Skeletal muscle satellite cell (primary cell): ENCODE results near the gene LTB.
A peak's percentile ranks its signal among the peaks of the same experiment; 100 is the strongest.

Experiments used
- H3K27me3 ChIP-seq: 2 replicates; pipeline ENCODE4 v1.7.0; 2013; ENCODE audit warnings: low read length; ENCODE audit not compliant: control insufficient read depth, insufficient read depth
- H3K36me3 ChIP-seq: 2 replicates; pipeline ENCODE4 v1.7.0; 2013; ENCODE audit warnings: mild to moderate bottlenecking, control low read depth, low read length; ENCODE audit not compliant: insufficient read depth
- H3K4me1 ChIP-seq: 2 replicates; pipeline ENCODE4 v1.7.0; 2013; ENCODE audit warnings: low read length; ENCODE audit not compliant: control insufficient read depth, insufficient read depth
- H3K4me2 ChIP-seq: 2 replicates; pipeline ENCODE4 v1.7.0; 2013; ENCODE audit warnings: mild to moderate bottlenecking, low read length
- H3K4me3 ChIP-seq: 2 replicates; pipeline ENCODE4 v1.7.0; 2013; ENCODE audit warnings: low read length
- H3K9ac ChIP-seq: 2 replicates; pipeline ENCODE4 v1.7.0; 2013; ENCODE audit warnings: mild to moderate bottlenecking, low read depth, low read length, moderate library complexity
- H3K9me3 ChIP-seq: replicated peaks from 2 replicates; pipeline ENCODE4 v1.7.0; 2013; ENCODE audit warnings: mild to moderate bottlenecking, control low read depth, low read length

Gene LTB

DNA sequence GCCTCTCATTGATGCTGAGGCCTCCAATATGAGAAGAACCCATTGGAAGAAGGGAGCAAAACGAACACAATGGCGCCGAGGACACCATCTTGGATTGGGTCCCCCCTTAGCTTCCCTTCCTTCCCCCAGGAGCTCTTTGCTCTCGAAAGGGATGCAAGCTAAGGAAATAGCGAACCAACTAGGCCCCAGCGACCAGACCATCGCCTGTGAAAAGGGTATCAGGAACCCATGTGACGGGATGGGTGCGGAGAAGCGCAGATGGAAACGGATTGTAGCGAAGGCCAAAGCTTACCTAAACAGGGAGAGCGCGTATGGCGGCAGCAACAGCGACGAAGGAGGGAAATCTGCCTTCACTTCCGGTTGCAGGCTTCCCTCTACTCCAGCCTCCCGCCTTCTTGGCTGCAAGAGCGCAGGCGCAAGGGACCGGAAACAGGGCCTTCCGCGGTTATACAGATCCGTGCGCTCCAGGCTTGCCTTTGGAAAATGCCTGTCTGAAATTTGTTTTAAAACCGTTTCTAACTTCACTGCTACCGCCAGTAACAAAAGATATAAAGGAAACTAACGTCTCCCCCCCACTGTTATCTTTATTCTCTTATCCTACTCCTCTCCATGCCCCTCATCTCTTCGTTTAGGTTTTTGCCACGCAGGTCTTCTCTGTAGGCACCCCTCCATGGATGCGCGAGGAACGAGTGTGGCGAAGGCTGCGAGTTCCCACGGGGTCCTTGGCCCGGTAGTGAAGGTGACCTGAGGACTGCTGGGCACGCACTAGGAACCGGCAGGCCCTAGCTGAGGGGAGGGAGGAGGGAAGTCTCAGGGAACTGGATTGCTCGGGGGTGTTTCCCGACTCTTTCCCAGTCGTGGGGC, 40.3 kb downstream of the LTB start, which contains the start of gene DDX39B:
DDX39B (minus strand) TSS at position 346 of the 864 bp plus-strand sequence. CDS start 1,471 bp downstream, outside the sequence.
- H3K9ac ChIP-seq, result peak within 1 kb of the TSS; percentile 99
- peaks cover 41% of the 10 kb centered on the region for H3K36me3 ChIP-seq
- H3K27me3 ChIP-seq, result no peaks in the 10 kb centered on the region
- H3K4me1 ChIP-seq, result peaks cover 33% of the 10 kb centered on the region
- peak within 1 kb of the TSS; percentile 92 for H3K4me2 ChIP-seq
- peak within 1 kb of the TSS; percentile 87 for H3K4me3 ChIP-seq
- H3K9me3 ChIP-seq, result no peaks in the 10 kb centered on the region

- H3K27me3 ChIP-seq, result no peaks in the 10 kb centered on the region
- H3K9ac ChIP-seq, result peak overlapping the region; percentile 99
- H3K36me3 ChIP-seq, result peaks cover 49% of the 10 kb centered on the region
- H3K4me1 ChIP-seq, result peaks cover 30% of the 10 kb centered on the region
- peak overlapping the region; percentile 92 for H3K4me2 ChIP-seq
- no peaks in the 10 kb centered on the region for H3K9me3 ChIP-seq
- peak overlapping the region; percentile 87 for H3K4me3 ChIP-seq
These were observed 41.1 kb downstream of the LTB start for GRCh38 chr6:31541059-31541657.

GRCh38 chr6:31540640-31541039, 41.6 kb downstream of the LTB start:
- H3K4me3 ChIP-seq, result peak overlapping the region; percentile 87
- peak overlapping the region; percentile 92 for H3K4me2 ChIP-seq
- H3K27me3 ChIP-seq, result no peaks in the 10 kb centered on the region
- peaks cover 54% of the 10 kb centered on the region for H3K36me3 ChIP-seq
- H3K4me1 ChIP-seq, result peaks cover 26% of the 10 kb centered on the region
- peak overlapping the region; percentile 99 for H3K9ac ChIP-seq
- no peaks in the 10 kb centered on the region for H3K9me3 ChIP-seq

- H3K27me3 ChIP-seq, result no peaks in the 10 kb centered on the region
- H3K36me3 ChIP-seq, result peaks cover 71% of the 10 kb centered on the region
- no peaks in the 10 kb centered on the region for H3K9me3 ChIP-seq
- H3K4me1 ChIP-seq, result peaks cover 26% of the 10 kb centered on the region
- H3K4me2 ChIP-seq, result peak overlapping the region; percentile 92
- peak overlapping the region; percentile 87 for H3K4me3 ChIP-seq
- H3K9ac ChIP-seq, result peak overlapping the region; percentile 99
These were observed 43.3 kb downstream of the LTB start for GRCh38 chr6:31538805-31539400.

DNA sequence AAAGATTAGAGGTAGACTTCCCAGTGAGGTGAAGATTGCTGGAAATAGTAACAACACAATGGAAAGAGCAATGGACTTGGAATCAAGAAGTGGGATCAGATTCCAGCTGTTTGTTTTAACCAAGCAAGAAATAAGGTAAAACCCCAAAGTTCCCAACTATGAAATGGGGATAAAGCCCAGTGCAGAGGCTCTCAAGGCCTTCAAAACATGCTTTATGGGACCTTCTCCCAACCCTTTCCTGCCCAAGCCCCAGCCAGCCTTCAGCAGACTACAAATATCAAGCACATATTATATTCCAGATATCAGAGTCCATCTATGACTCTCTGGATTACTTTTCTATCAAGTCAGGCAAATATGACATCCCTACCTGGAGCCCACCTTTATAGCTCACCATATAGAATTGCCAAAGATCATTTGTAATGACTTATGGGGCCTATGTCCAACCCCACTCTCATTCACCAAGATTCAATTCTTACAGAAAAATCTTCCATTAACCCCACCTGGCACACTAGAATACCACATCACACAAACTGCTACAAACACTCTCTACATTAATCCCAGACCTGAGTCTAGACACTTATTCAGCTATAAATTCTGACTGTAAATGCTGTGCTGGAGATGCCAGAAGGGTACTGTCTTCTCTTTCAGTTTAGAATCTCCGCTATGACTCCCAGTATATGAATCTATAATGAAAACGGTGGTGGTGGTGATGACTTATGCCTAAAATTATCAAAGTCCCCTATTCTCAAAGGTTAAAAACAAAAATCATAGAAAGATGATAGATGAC, 46.5 kb downstream of the LTB start:
- Histone ChIP-seq H3K9ac (no peak overlapping the region), H3K27me3 (no peaks in the 10 kb centered on the region), H3K4me2 (no peak overlapping the region), H3K9me3 (no peaks in the 10 kb centered on the region), H3K36me3 (peaks cover 96% of the 10 kb centered on the region), H3K4me3 (no peak overlapping the region), H3K4me1 (peaks cover 21% of the 10 kb centered on the region)

DNA sequence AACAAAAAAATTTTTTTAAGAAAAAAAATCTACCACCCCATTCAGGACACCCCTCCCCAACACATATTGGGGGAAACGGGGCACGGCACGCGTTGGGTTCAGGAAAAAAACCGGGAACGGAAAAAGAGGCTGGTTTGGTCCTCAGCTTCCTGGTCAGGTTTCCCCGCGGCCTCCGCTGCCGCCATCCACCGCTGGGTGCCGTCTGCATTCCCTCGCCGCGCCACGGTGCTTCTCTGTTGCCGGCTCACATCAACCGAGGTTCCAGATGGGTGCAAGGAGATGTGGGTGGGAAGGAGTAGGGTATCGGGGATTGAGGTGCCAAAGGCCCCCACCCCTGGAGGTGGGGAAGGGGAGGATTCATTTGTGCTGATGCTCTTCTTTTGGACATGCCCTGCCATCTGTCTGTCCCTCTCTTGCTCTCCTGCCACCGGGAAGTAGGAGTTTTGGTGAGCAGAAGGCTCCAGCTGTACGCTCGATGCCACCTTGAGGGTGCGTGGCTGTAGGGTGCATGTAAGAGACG, 47.6 kb downstream of the LTB start:
- Histone ChIP-seq H3K36me3 (peaks cover 95% of the 10 kb centered on the region), H3K4me1 (peaks cover 12% of the 10 kb centered on the region), H3K27me3 (no peaks in the 10 kb centered on the region)

DNA sequence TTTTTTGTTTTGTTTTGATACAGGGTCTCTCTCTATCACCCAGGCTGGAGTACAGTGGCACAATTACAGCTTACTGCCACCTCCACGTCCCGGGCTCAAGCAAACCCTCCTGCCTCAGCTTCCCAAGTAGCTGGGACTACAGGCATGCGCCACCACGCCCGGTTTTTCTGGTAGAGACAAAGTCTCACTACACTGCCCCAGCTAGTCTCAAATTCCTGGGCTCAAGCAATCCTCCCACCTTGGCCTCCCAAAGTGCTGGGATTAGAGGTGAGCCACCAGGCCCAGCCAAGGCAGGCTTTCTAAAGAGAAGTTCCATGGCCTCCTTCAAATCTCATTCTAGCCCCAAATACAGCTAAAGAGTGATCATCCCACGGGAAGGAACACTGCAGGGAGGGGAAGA, 48.2 kb downstream of the LTB start:
- Histone ChIP-seq H3K36me3 (peaks cover 92% of the 10 kb centered on the region), H3K9ac (no peak overlapping the region), H3K4me3 (no peak overlapping the region), H3K4me2 (no peak overlapping the region), H3K27me3 (no peaks in the 10 kb centered on the region), H3K4me1 (peaks cover 6% of the 10 kb centered on the region), H3K9me3 (no peaks in the 10 kb centered on the region)

More for the DNA sequence above, 47.6 kb downstream of the LTB start:
- no peak overlapping the region for H3K4me3 ChIP-seq
- no peak overlapping the region for H3K9ac ChIP-seq
- no peak overlapping the region for H3K4me2 ChIP-seq
- no peaks in the 10 kb centered on the region for H3K9me3 ChIP-seq

GRCh38 chr6:31533455-31533841, 48.8 kb downstream of the LTB start:
- Histone ChIP-seq H3K36me3 (peaks cover 87% of the 10 kb centered on the region), H3K27me3 (no peaks in the 10 kb centered on the region), H3K4me3 (no peak overlapping the region), H3K9ac (no peak overlapping the region), H3K9me3 (no peaks in the 10 kb centered on the region), H3K4me2 (no peak overlapping the region), H3K4me1 (peaks cover under 1% of the 10 kb centered on the region)

- H3K4me3 ChIP-seq, result no peak overlapping the region
- H3K27me3 ChIP-seq, result no peaks in the 10 kb centered on the region
- no peak overlapping the region for H3K4me2 ChIP-seq
- no peaks in the 10 kb centered on the region for H3K4me1 ChIP-seq
- peaks cover 81% of the 10 kb centered on the region for H3K36me3 ChIP-seq
- no peak overlapping the region for H3K9ac ChIP-seq
- H3K9me3 ChIP-seq, result no peaks in the 10 kb centered on the region
These were observed 49.4 kb downstream of the LTB start for GRCh38 chr6:31532644-31533454.

DNA sequence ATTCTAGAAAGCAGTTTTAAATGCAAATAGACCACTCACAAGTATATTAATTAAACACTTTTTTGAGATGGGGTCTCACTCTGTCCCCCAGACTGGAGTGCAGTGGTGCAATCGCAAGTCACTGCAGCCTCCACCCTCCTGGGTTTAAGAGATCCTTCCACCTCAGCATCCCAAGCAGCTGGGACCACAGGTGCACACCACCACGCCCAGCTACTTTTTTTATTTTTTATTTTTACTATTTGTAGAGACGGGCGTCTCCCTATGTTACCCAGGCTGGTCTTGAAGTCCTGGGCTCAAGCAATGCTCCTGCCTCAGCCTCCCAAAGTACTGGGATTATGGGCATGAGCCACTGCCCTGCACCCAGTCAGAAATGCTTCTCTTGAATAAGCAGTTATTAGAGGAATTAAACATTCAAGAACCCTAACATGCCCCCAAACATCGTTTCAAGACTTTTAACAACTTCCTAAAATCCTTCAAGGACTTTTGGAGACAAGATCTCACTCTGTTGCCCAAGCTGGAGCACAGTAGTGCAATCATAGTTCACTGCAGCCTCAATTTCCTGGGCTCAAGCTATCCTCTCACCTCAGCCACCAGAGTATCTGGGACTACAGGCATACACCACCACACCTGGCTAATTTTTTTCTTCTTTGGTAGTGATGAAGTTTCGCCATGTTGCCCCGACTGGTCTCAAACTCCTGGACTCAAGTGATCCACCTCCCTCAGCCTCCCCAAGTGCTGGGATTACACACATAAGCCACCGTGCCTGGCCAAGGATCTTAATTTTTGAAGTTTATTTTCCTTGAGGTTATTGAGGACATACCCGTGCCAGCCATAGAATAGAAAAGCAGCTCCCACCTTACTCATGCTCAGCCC, 50.2 kb downstream of the LTB start:
- H3K9me3 ChIP-seq, result no peaks in the 10 kb centered on the region
- H3K9ac ChIP-seq, result no peak overlapping the region
- H3K36me3 ChIP-seq, result peaks cover 73% of the 10 kb centered on the region
- no peak overlapping the region for H3K4me3 ChIP-seq
- peaks cover 4% of the 10 kb centered on the region for H3K4me1 ChIP-seq
- no peak overlapping the region for H3K4me2 ChIP-seq
- H3K27me3 ChIP-seq, result no peaks in the 10 kb centered on the region
